Measurements from ENCODE around the gene SLC46A1. TPM values are rescaled to one million over a fixed set of nuclear protein-coding genes. Genes with fewer than 3 reads are reported as not detected.

The SLC46A1 gene
- total RNA-seq, 2 donors from 2014 or later, result 3.7 to 6.8 TPM

GRCh38 chr17:28397275-28397674 is 8.7 kb downstream of the SLC46A1 start:
- Histone ChIP-seq H3K27ac (no peak overlapping the region), H3K36me3 (peaks cover 12% of the 10 kb centered on the region), H3K9me3 (no peaks in the 10 kb centered on the region), H3K4me1 (peaks cover 0 to 12% of the 10 kb centered on the region in 2 donors), H3K4me3 (no peak overlapping the region), H3K27me3 (no peaks in the 10 kb centered on the region)
- no peak for TF ChIP-seq CTCF (IDR thresholded peaks at IDR 0.05)
- DNase-seq (ENCODE audit: low spot score), result no peak

GRCh38 chr17:28396635-28397239 is 9.3 kb downstream of the SLC46A1 start:
- no peak for TF ChIP-seq CTCF (IDR thresholded peaks at IDR 0.05)
- peaks cover 0 to 12% of the 10 kb centered on the region in 2 donors for H3K4me1 ChIP-seq
- H3K36me3 ChIP-seq, result peaks cover 12% of the 10 kb centered on the region
- no peak overlapping the region for H3K4me3 ChIP-seq
- H3K9me3 ChIP-seq, result no peaks in the 10 kb centered on the region
- H3K27me3 ChIP-seq, result no peaks in the 10 kb centered on the region
- no peak overlapping the region for H3K27ac ChIP-seq
- no peak for DNase-seq (ENCODE audit: low spot score)

GRCh38 chr17:28395968-28396367 is 10.0 kb downstream of the SLC46A1 start:
- Histone ChIP-seq H3K27me3 (no peaks in the 10 kb centered on the region), H3K36me3 (peaks cover 12% of the 10 kb centered on the region), H3K9me3 (no peaks in the 10 kb centered on the region), H3K4me1 (peaks cover 0 to 12% of the 10 kb centered on the region in 2 donors), H3K27ac (no peak overlapping the region), H3K4me3 (no peak overlapping the region)
- no peak for DNase-seq (ENCODE audit: low spot score)
- TF ChIP-seq CTCF (IDR thresholded peaks at IDR 0.05), result no peak

- Histone ChIP-seq H3K36me3 (peaks cover 11% of the 10 kb centered on the region), H3K27me3 (no peaks in the 10 kb centered on the region), H3K4me1 (peaks cover 0 to 12% of the 10 kb centered on the region in 2 donors), H3K4me3 (no peak overlapping the region), H3K9me3 (no peaks in the 10 kb centered on the region), H3K27ac (no peak overlapping the region)
- no peak for DNase-seq (ENCODE audit: low spot score)
- TF ChIP-seq CTCF (IDR thresholded peaks at IDR 0.05), result no peak
Observed at GRCh38 chr17:28395426-28395825, 10.6 kb downstream of the SLC46A1 start.

GRCh38 chr17:28394337-28395116 is 11.5 kb downstream of the SLC46A1 start:
- no peak for DNase-seq (ENCODE audit: low spot score)
- no peak overlapping the region for H3K4me3 ChIP-seq
- H3K9me3 ChIP-seq, result no peaks in the 10 kb centered on the region
- no peak overlapping the region for H3K27ac ChIP-seq
- no peaks in the 10 kb centered on the region for H3K27me3 ChIP-seq
- H3K4me1 ChIP-seq, result peaks cover 0 to 12% of the 10 kb centered on the region in 2 donors
- TF ChIP-seq CTCF (IDR thresholded peaks at IDR 0.05), result no peak
- H3K36me3 ChIP-seq, result peaks cover 14% of the 10 kb centered on the region
